SK-N-MC (cell line): Measurements from ENCODE around the gene CD81.

Source experiments
- EZH2 ChIP-seq: fragments of 200-600 bp; sonication (generic); IDR thresholded peaks from one replicate; pipeline ENCODE4 v1.6.1; 2017; ENCODE audit warnings: antibody characterized with exemption
- POLR2AphosphoS5 ChIP-seq: IDR thresholded peaks from 2 replicates; pipeline ENCODE4 v1.6.1; 2012; ENCODE audit warnings: mild to moderate bottlenecking, low read depth, low read length, borderline replicate concordance

DNA sequence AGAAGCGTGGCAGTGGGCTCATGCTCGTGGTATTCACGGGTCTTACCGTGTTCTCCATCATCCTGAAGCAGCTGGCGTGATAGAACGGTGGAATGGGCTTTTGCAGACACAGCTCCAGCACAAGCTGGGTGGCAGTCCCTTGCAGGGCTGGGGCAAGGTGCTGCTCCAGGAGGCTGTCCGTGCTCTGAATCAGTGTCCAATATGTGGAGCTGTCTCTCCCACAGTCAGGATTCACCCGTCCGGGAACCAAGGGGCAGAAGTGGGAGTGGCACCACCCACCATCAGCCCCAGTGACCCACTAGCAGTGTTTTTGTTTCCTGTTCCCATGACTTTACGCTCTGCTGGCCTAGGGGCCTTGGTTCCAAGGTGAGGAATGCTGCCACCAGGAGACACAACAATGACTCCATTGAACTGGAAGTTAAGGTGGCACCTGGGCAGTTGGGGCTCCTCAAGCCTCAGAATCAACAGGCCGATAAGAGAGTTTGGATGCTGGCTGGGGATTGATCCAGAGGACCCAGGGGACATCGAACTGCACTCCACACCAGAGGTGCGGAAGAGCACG is 16.9 kb upstream of the CD81 start:
- no peak for TF ChIP-seq POLR2AphosphoS5
- no peak for TF ChIP-seq EZH2
